Glomerular visceral epithelial cell (primary cell): ENCODE measurements around the gene TMEM168.
"Not testable (repeated sequence)": the region's sequence is repeated elsewhere in the genome, so short reads cannot be mapped to it uniquely, and the experiment has no call there.

Experiments used
- DNase-seq: peaks from one replicate; pipeline ENCODE4 v3.0.0-alpha.2; 2016; ENCODE audit errors: extremely low spot score

TMEM168 gene

GRCh38 chr7:112781558-112781957 lies 8.6 kb downstream of the TMEM168 start:
- no peak for DNase-seq

- DNase-seq = no peak
Measured at GRCh38 chr7:112781110-112781509, 9.1 kb downstream of the TMEM168 start.

- DNase-seq = no peak
Measured at GRCh38 chr7:112779667-112780066, 10.5 kb downstream of the TMEM168 start.

GRCh38 chr7:112777406-112777805 lies 12.8 kb downstream of the TMEM168 start:
- no peak for DNase-seq

GRCh38 chr7:112771166-112771565 lies 19.0 kb downstream of the TMEM168 start:
- DNase-seq = no peak

GRCh38 chr7:112770051-112770450 lies 20.1 kb downstream of the TMEM168 start:
- DNase-seq = peak; percentile 67

- DNase-seq = no peak
Measured at GRCh38 chr7:112765105-112765504, 25.1 kb downstream of the TMEM168 start.

- DNase-seq = no peak
Measured at GRCh38 chr7:112763996-112764395, 26.2 kb downstream of the TMEM168 start.

GRCh38 chr7:112763298-112763697 lies 26.9 kb downstream of the TMEM168 start:
- no peak for DNase-seq

- no peak for DNase-seq
Measured at GRCh38 chr7:112759905-112760304, 30.3 kb downstream of the TMEM168 start.

- no peak for DNase-seq
Measured at GRCh38 chr7:112757337-112757736, 32.9 kb downstream of the TMEM168 start.

- no peak for DNase-seq
Measured at GRCh38 chr7:112753298-112753697, 36.9 kb downstream of the TMEM168 start.

GRCh38 chr7:112752576-112752975 lies 37.6 kb downstream of the TMEM168 start:
- no peak for DNase-seq

GRCh38 chr7:112749775-112750174 lies 40.4 kb downstream of the TMEM168 start:
- no peak for DNase-seq

GRCh38 chr7:112748381-112748780 lies 41.8 kb downstream of the TMEM168 start:
- DNase-seq = no peak

GRCh38 chr7:112745635-112746034 lies 44.6 kb downstream of the TMEM168 start:
- DNase-seq = no peak

GRCh38 chr7:112744818-112745217 lies 45.4 kb downstream of the TMEM168 start:
- DNase-seq = no peak

GRCh38 chr7:112743811-112744210 lies 46.4 kb downstream of the TMEM168 start:
- DNase-seq = no peak

- no peak for DNase-seq
Measured at GRCh38 chr7:112740667-112741066, 49.5 kb downstream of the TMEM168 start.

- DNase-seq = no peak
Measured at GRCh38 chr7:112739436-112740180, 50.6 kb downstream of the TMEM168 start.

- peak; percentile 57 for DNase-seq
Measured at GRCh38 chr7:112735261-112735660, 54.9 kb downstream of the TMEM168 start.

GRCh38 chr7:112731324-112731723 lies 58.9 kb downstream of the TMEM168 start:
- DNase-seq = not testable (repeated sequence)

- no peak for DNase-seq
Measured at GRCh38 chr7:112726076-112726475, 64.1 kb downstream of the TMEM168 start.

GRCh38 chr7:112723416-112723815 lies 66.8 kb downstream of the TMEM168 start:
- peak; percentile 76 for DNase-seq
